LoVo (cell line): ENCODE measurements around the gene MESP2.

ENCODE experiments used
- DNase-seq: peaks from one replicate; pipeline ENCODE4 v3.0.0-alpha.2; 2016; ENCODE audit warnings: low spot score

The MESP2 gene

GRCh38 chr15:89756897-89757296, 19.2 kb upstream of the MESP2 start:
- DNase-seq = no peak

GRCh38 chr15:89758283-89758682, 17.8 kb upstream of the MESP2 start:
- no peak for DNase-seq

- DNase-seq = no peak
These were observed 17.2 kb upstream of the MESP2 start for GRCh38 chr15:89758981-89759380.

- DNase-seq = no peak
These were observed 16.3 kb upstream of the MESP2 start for GRCh38 chr15:89759835-89760234.

- DNase-seq = peak; percentile 73
These were observed 15.7 kb upstream of the MESP2 start for GRCh38 chr15:89760303-89761008.

DNA sequence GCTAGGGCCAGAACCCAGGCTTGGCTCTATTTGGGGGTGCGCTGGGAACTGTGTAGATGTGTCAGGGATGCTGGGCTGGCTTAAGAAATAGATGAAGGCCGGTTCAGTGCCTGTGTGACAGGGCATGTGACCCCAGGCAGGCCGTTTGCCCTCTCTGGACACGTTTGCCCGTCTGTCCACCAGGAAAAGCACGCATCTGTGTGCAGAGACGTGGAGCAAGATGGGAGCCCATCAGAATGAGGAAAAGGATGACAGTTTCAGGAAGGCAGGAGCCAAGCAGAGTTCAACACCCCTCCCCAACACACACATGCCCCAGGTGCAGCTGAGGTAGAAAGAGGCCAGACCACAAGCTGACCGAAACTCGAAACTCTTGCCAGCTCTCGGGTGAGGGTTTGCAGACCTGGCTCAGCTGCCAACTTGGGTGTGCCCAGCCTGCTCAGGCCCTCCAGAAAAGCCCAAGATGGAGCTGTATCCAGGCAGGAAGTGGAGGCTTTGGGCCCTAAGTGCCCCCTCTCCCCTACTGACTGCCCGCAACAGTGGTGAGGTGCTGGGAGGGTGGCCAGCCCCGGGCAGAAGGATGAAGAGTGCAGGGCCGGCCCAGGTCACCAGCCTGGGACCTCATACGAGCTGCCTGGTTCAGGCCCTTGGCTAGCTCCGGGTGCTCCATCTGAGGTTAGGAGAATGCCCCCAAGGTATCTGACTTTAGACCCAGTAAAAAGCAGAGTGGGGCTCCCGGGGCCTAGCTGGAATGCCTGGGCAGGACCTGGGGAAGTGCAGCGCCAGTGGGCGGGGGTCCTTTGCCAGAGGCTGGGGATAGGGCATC, 14.9 kb upstream of the MESP2 start:
- no peak for DNase-seq

DNA sequence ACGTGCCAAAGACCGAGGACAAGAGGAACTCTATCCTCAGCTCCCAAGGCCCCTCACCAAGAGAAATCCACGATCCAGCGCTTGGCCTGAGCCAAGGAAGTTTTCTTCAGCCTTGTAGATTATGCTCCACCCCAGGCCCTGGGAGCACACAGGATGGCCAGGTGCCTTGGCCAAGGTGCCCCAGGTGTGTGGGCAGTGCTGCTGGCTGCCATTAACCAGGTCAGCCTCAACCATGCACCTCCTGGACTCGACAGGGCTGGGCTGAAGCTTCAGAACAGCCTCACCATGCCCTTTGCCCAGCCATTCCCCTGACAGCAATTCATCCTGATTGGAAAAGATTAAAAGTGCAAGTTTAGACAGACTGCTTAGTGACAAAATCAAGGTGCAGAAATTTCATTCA, 14.2 kb upstream of the MESP2 start:
- no peak for DNase-seq

DNA sequence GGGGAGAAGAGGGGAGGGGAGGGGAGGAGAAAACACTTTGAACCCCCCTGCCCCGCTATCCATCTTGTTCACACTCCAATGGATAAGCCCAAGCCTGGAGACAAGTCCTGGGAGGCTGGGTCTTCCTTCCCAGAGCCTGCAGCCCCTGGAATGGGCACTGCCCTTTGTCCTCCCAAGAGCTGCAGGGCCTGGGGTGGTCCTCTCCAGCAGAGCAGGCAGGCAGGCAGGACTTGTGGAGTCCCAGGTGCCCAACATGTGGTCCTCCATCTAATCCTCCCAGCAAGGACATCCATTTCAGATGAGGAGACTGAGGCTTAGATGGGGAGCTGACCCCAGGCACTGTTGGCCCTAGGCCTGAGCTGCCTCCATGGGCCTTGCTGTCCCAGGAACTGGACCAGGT, 10.4 kb upstream of the MESP2 start:
- no peak for DNase-seq

GRCh38 chr15:89766357-89767311, 9.5 kb upstream of the MESP2 start:
- no peak for DNase-seq

GRCh38 chr15:89767411-89767915, 8.7 kb upstream of the MESP2 start:
- no peak for DNase-seq

DNA sequence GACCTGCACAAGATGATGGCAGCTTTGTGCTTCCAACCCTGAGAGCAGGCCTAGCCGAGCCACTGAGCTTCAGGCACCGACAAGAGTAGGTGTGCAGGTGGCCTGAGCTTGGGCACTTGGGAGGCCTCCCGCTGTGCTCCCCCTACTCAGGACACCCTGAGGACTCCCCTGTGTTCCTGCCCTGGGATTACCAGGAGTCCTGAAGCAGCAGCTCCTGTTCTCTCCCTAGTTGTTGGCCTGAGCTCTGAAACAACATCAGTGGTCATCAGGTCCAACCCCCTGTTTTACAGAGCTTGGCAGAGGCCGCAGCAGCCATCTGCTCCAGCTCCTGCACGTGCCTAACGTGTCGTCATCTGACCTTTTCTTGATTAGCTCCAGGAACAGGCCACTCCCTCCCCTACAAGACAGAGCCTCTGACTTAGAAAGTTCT, 8.0 kb upstream of the MESP2 start:
- no peak for DNase-seq

GRCh38 chr15:89769366-89769765, 6.8 kb upstream of the MESP2 start:
- no peak for DNase-seq

GRCh38 chr15:89770041-89770440, 6.1 kb upstream of the MESP2 start:
- no peak for DNase-seq

- no peak for DNase-seq
These were observed 3.1 kb upstream of the MESP2 start for GRCh38 chr15:89772932-89773583.

DNA sequence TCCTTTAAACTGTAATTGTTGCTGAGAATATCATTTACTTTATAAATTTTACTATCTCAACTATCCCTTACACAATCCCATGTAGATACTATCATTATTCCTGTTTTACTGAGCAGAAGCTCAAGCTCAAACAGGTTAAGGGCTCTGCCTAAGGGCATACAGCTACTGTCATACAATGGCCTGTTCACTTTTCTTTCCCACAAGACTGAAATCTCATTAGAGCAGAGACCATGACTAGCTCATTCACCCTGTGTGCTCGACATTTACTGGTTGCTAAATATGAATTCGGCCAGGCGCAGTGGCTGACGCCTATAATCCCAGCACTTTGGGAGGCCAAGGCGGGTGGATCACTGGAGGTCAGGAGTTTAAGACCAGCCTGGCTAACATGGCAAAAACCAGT, 1.6 kb upstream of the MESP2 start:
- no peak for DNase-seq

- DNase-seq = no peak
These were observed 317 bp upstream of the MESP2 start for GRCh38 chr15:89775815-89776214.

DNA sequence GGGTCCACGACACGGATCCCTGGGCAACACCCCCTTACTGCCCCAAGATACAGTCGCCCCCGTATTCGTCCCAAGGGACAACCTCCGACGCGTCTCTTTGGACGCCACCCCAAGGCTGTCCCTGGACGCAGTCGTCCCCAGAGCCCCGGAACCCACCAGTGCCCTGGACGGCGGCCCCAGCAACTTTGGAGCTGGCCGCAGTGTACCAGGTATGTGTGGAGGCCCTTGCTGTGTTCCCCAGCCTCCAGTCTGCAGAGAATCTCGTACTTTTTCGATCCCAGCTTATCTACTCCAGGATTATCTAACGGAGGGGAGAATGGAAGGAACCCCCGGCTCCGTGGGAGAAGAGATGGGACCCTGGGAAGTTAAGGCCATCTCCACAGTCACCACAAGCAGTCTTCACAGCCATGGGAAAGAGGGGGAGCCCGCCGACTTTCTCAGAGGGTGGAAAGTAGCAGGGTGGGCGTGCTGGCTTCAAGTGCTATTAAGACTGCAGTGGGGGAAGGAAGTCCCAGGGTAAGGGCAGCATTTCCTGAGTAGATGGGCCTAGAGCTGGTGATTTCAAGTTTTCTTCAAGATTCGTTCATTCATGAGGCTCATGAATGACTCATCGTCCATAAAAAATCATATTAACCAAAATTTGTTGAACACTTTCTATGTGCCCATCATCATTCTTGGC, 1.1 kb downstream of the MESP2 start:
- no peak for DNase-seq

- DNase-seq = no peak
These were observed 1.7 kb downstream of the MESP2 start for GRCh38 chr15:89777782-89778380.

GRCh38 chr15:89778861-89779260, 2.7 kb downstream of the MESP2 start:
- no peak for DNase-seq

GRCh38 chr15:89780601-89781000, 4.5 kb downstream of the MESP2 start:
- DNase-seq = no peak

- no peak for DNase-seq
These were observed 4.9 kb downstream of the MESP2 start for GRCh38 chr15:89781055-89781454.
